ENCODE data around the gene HENMT1.
"Not testable (repeated sequence)": the region's sequence is repeated elsewhere in the genome, so short reads cannot be mapped to it uniquely, and the experiment has no call there.

The HENMT1 gene

GRCh38 chr1:108671143-108671542 is 10.2 kb upstream of the HENMT1 start:
- no peak for DNase-seq (ENCODE audit: low read depth)

GRCh38 chr1:108670131-108670773 is 9.4 kb upstream of the HENMT1 start:
- DNase-seq (ENCODE audit: low read depth): no peak

DNA sequence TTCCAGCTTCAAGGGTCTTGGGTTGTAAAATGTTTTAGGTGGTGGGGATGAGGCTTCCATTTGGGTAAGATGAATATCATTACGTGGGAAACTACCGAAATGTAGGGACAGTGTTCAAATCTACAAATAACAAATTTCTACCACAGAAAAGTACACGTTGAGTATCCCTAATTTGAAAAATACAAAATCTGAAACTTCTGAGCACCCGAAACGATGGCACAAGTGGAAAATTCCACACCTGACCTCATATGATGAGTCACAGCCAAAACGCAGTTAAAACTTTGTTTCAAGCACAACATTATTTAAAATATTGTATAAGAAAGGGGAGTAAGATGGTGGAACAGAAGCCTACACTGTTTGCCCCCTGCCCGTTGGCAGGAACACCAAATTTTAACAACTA is 8.8 kb upstream of the HENMT1 start:
- DNase-seq (ENCODE audit: low read depth): no peak

GRCh38 chr1:108668777-108669176 is 7.9 kb upstream of the HENMT1 start:
- no peak for DNase-seq (ENCODE audit: low read depth)

GRCh38 chr1:108667422-108667821 is 6.5 kb upstream of the HENMT1 start:
- DNase-seq (ENCODE audit: low read depth): not testable (repeated sequence)

GRCh38 chr1:108665771-108666170 is 4.9 kb upstream of the HENMT1 start:
- DNase-seq (ENCODE audit: low read depth): no peak

DNA sequence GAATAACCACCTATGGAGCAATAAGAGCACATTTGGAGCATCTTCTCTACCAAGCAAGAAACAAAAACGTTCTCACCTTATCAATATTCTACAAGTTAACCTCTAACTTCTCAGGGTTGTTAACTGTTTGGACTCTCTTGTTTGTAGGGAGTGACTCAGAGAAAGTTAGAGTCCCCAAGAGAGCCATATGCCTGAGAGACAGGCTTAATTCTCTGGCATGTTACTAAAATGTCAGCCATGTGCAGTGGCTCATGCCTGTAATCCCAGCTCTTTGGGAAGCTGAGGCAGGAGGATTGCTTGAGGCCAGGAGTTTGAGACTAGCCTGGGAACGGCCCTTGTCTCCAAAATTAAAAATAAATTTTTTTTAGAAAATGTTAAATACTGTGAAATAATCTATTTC is 4.2 kb upstream of the HENMT1 start:
- DNase-seq (ENCODE audit: low read depth): no peak

GRCh38 chr1:108664481-108664880 is 3.6 kb upstream of the HENMT1 start:
- DNase-seq (ENCODE audit: low read depth): no peak

DNA sequence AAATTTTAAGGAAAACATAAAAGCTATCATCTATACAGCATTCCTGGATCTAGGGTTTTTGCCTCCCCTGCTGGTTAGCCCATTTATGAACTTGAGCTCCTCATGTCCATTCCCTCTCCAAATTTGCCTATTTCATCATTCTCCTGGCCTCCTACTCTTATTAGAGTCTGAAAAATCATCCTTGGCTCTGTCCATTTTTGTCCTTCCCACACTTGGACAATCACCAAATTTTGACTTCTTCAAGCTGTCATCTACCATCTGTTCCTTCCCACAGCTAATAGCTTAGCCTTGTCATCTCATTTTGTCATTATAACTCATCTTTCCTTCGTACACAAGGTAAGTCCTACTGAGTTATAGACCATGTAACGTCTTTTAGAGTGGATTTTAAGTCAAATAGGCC is 2.2 kb upstream of the HENMT1 start:
- DNase-seq (ENCODE audit: low read depth): no peak

- DNase-seq (ENCODE audit: low read depth): no peak
These were observed 3.4 kb downstream of the HENMT1 start for GRCh38 chr1:108657356-108658080.

DNA sequence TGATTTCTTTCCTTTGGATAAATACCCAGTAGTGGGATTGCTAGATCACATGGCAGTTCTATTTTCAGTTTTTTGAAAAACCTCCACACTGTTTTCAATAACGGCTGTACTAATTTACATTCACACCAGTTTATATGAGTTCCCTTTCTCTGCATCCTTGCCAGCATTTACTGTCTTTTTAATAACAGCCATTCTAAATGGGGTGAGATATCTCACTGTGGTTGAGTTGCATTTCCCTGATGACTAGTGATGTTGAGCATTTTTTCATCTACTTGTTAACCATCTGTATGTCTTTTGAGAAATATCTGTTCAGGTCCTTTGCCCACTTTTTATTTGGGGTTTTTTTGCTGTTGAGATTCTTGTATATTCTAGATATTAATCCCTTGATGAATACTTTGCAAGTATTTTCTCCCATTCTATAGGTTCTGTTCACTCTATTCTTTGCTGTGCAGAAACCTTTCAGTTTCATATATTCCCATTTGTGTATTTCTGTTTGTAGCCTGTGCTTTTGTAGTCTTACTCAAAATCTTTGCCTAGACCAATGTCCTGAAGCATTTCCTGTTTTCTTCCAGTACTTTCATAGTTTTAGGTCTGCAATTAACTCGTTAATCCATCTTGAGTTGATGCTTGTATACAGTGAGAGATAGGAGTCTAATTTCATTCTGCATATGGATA is 7.3 kb downstream of the HENMT1 start:
- no peak for DNase-seq (ENCODE audit: low read depth)

DNA sequence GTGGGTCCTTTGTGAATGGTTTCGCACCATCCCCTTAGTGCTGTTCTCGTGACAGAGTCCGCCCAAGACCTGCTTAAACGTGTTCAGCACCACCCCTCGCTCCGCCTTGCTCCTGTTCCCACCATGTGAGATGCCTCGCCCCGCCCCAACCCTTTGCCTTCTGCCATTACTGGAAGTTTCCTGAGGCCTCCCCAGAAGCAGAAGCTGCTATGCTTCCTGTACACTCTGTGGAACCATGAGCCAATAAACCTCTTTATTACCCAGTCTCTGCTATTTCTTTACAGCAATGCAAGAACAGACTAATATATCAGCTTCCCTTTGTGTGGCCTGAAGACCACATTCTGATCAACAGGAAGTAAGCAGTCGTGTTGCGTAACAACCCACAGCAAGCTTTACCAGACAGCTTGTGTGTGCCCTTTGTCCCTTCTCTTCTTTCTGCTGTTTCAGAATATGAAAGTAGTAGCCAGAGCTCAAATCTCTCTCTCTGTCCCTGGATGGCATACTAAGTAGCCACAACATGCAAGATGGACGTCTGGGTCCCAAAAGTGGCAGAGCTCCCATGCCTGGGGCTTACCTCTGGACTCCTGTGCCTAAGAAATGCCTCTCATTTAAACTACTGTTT is 14.1 kb downstream of the HENMT1 start:
- peak; percentile 56 for DNase-seq (ENCODE audit: low read depth)

DNA sequence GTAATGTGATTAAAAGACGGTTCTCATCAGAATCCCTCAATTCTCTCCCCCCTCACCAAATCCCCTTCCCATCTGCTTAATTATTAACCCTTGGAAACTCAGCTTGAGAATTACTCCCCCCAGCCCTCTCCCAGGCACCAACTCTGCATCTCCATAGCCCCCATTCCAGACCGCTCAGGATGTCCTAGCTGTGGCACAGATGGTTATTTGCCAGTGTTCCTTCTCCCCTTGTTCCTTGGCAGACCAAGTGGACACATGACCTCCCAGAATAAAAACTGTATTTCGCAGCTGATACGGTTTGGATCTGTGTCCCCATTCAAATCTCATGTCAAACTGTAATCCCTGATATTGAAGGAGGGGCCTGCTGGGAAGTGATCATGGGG is 14.6 kb downstream of the HENMT1 start:
- DNase-seq (ENCODE audit: low read depth): no peak

DNA sequence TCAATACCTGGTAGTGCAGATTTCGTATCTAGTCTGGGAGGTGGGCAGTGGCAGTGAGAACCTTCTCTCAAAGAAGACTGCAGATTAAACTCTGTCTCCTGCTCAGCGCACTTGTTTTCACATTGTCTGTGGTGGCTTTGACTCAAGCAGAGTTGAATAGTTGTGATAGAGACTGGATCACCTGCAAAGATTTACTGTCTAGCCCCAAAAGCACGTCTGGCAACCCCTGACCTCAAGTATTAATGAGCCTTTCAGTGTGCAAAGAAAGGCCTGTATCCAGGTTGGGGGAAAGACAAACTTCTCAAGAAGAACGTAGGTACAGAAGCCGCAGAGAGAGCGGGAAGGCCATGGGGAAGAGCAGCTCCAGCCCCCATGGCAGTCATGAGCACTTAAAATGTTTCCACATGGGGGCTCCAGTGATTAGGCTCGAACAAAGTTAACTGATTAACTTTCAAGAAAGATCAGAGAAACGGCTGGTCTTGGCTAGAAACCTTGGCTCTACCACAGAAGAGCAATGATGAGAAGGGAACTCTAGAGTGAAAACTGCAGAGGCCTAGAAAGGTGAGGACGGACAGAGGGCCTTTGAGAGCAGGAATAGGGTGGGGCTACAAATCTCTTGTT is 15.2 kb downstream of the HENMT1 start:
- no peak for DNase-seq (ENCODE audit: low read depth)

GRCh38 chr1:108644984-108645383 is 15.9 kb downstream of the HENMT1 start:
- no peak for DNase-seq (ENCODE audit: low read depth)

DNA sequence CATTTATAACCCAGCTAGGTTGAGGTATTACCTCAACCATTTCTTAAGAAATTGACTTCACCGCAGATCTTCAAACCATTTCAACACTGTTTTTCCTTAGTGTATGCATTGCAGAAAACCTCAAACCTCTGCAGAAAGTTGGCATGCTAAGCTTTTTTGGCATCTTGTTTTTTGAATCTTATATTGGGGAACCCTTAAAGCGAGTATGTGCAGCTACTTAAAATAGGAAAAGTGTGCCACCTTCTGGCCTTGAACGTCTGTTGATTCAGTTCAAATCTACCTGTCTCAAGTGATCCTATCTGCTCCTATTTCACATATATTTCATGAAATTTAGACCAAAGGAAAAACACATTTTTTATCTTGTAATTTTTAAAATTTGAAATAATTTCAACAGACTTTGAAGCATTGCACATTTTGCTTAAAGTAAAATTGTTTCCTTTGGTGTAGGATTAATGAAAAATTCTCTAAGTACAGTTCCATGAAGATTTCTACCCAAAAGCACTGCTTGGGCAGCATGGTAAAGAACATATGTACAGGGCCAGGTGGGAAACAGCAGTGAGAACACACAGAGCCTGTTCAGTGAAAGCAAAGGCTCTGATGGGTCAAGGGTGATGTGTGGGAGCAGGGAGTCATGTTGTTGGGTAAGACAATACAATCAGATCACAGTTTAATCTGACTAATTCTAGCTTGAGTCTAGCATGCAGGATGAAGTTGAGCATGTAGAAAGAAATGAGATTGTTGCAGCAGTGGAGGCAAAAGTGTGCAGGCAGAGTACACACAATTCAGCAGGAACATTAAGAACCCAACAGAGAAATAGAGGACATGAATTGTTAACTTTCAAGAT is 17.2 kb downstream of the HENMT1 start:
- DNase-seq (ENCODE audit: low read depth): no peak

GRCh38 chr1:108640863-108641262 is 20.0 kb downstream of the HENMT1 start:
- DNase-seq (ENCODE audit: low read depth): not testable (repeated sequence)

DNA sequence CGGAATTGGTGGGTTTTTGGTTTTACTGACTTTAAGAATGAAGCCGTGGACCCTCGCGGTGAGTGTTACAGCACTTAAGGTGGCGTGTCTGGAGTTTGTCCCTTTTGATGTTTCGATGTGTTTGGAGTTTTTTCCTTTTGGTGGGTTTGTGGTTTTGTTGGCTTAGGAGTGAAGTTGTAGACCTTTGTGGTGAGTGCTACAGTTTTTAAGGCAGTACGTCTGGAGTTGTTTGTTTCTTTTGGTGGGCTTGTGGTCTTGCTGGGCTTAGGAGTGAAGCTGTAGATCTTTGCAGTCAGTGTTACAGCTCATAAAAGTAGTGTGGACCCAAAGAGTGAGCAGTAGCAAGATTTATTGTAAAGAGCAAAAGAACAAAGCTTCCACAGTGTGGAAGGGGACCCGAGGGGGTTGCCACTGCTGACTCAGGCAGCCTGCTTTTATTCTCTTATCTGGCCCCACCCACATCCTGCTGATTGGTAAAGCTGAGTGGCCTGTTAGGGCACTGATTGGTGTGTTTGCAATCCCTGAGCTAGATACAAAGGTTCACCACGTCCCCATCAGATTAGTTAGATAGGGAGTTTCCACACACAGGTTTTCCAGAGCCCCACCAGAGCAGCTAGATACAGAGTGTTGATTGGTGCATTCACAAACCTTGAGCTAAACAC is 20.9 kb downstream of the HENMT1 start:
- DNase-seq (ENCODE audit: low read depth): peak; percentile 32

DNA sequence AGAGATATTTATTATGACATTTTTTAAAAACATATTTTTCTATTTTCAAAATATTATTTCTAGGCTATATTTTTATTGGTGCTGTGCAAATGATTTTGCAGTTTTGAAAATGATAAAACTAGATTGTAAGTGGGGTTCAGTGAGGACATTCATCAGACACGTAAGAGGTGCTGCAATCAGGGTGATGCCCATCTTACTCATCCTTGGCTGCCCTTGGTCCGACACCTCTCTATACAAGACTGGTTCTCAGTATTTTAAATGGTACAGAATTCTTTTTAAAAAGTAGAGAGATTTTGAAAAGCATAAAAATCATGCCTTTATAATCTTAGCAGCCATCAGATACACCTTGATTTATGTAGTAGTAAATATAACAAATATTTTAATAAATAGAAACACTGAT is 24.0 kb downstream of the HENMT1 start:
- no peak for DNase-seq (ENCODE audit: low read depth)

DNA sequence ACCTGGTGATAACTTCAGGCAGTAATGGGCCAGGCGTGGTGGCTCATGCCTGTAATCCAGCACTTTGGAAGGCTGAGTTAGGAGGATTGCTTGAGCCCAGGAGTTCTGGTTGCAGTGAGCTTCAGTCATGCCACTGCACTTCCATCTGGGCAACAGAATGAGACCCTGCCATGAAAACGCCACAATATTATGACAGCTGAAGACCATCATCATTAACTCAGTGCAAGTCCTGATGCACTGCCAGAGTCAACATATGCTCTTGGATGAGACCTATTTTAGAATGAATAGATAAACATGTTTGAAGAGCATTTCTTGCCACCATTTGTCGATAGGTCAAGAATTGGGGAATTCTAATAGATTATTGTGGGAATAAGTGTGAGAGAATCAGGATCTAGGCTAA is 26.4 kb downstream of the HENMT1 start:
- no peak for DNase-seq (ENCODE audit: low read depth)

DNA sequence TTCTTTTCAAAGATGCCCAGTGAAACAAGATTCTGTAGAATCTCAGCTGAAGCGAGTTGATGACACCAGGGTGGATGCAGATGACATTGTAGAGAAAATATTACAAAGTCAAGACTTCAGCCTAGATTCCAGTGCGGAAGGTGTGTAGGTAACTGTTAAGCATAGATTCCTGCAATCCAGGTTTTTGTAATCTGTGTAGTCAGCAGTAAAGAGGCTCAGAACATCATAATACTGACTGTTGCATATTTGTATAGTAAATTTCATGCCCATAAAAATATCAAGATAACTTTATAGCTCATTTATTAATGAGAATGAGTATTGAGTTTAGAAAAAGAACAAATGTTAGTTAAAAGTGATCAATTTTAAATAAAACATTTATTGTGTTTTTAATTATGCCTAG is 32.2 kb downstream of the HENMT1 start:
- DNase-seq (ENCODE audit: low read depth): no peak

Data from stimulated activated CD8-positive, alpha-beta memory T cell treated with anti-CD3 and anti-CD28 coated beads, Interleukin-12 subunit alpha, Interleukin-12 subunit beta, amount 100 ng/mL, for 4 hours (primary cell).